PFSK-1 (cell line): ENCODE measurements around the gene ACSL6.

Experiments used
- POLR2AphosphoS5 ChIP-seq: IDR thresholded peaks from 2 replicates; pipeline ENCODE4 v1.6.1; 2012; ENCODE audit warnings: low read depth, mild to moderate bottlenecking, control low read depth, low read length, moderate library complexity
- SIN3A ChIP-seq: IDR thresholded peaks from 2 replicates; pipeline ENCODE4 v1.6.1; 2012; ENCODE audit warnings: mild to moderate bottlenecking, low read length, moderate library complexity, borderline replicate concordance; ENCODE audit not compliant: insufficient read depth
- TAF1 ChIP-seq: IDR thresholded peaks from 2 replicates; pipeline ENCODE4 v1.6.1; 2012; ENCODE audit warnings: low read length, control low read depth, borderline replicate concordance; ENCODE audit not compliant: insufficient read depth
- TF ChIP-seq, protein P1 (sequence below), 2 experiments: IDR thresholded peaks; 2 replicates each; pipeline versions ENCODE4 v1.6.1 to v1.8.0; 2011 to 2012; ENCODE audit warnings: low read depth in 2 of 2, low read length in 2 of 2, control low read depth in 1 of 2, inconsistent platforms in 1 of 2, mild to moderate bottlenecking in 1 of 2, moderate library complexity in 1 of 2; ENCODE audit not compliant: insufficient read depth in 1 of 2

GRCh38 chr5:131968396-131968954 lies 43.0 kb downstream of the ACSL6 start:
- no peak for TF ChIP-seq TAF1
- TF ChIP-seq, protein P1, sequence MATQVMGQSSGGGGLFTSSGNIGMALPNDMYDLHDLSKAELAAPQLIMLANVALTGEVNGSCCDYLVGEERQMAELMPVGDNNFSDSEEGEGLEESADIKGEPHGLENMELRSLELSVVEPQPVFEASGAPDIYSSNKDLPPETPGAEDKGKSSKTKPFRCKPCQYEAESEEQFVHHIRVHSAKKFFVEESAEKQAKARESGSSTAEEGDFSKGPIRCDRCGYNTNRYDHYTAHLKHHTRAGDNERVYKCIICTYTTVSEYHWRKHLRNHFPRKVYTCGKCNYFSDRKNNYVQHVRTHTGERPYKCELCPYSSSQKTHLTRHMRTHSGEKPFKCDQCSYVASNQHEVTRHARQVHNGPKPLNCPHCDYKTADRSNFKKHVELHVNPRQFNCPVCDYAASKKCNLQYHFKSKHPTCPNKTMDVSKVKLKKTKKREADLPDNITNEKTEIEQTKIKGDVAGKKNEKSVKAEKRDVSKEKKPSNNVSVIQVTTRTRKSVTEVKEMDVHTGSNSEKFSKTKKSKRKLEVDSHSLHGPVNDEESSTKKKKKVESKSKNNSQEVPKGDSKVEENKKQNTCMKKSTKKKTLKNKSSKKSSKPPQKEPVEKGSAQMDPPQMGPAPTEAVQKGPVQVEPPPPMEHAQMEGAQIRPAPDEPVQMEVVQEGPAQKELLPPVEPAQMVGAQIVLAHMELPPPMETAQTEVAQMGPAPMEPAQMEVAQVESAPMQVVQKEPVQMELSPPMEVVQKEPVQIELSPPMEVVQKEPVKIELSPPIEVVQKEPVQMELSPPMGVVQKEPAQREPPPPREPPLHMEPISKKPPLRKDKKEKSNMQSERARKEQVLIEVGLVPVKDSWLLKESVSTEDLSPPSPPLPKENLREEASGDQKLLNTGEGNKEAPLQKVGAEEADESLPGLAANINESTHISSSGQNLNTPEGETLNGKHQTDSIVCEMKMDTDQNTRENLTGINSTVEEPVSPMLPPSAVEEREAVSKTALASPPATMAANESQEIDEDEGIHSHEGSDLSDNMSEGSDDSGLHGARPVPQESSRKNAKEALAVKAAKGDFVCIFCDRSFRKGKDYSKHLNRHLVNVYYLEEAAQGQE (IDR thresholded peaks at IDR 0.05; ENCODE audit: insufficient read depth in 1 of 2, low read depth in 2 of 2, low read length in 2 of 2) = peak; percentile 62 to 89
- no peak for TF ChIP-seq POLR2AphosphoS5
- no peak for TF ChIP-seq SIN3A
